ENCODE results near the gene PLA2G4B.

The PLA2G4B gene

GRCh38 chr15:41806291-41807181, 32.1 kb upstream of the PLA2G4B start:
- DNase-seq (ENCODE audit: low read depth), result no peak

DNA sequence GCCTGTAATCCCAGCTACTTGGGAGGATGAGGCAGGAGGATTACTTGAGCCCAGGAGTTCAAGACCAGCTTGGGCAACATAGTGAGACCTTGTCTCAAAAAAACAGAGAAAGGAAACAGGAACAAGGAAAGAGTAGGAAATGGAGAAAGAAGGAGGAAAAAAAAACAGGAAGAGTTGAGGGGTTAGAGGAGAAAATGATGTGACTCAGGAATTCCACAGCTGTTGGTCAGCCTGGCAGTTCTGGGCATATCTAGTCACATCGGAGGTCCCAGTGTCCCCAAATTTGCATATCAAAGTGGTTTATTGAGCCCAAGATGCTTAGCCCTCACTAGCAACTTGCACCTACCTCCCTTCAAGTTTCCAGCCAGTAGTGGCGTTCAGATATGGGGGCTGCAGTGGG, 29.5 kb upstream of the PLA2G4B start:
- DNase-seq (ENCODE audit: low read depth), result no peak

GRCh38 chr15:41809526-41810220, 29.0 kb upstream of the PLA2G4B start:
- DNase-seq (ENCODE audit: low read depth), result no peak

DNA sequence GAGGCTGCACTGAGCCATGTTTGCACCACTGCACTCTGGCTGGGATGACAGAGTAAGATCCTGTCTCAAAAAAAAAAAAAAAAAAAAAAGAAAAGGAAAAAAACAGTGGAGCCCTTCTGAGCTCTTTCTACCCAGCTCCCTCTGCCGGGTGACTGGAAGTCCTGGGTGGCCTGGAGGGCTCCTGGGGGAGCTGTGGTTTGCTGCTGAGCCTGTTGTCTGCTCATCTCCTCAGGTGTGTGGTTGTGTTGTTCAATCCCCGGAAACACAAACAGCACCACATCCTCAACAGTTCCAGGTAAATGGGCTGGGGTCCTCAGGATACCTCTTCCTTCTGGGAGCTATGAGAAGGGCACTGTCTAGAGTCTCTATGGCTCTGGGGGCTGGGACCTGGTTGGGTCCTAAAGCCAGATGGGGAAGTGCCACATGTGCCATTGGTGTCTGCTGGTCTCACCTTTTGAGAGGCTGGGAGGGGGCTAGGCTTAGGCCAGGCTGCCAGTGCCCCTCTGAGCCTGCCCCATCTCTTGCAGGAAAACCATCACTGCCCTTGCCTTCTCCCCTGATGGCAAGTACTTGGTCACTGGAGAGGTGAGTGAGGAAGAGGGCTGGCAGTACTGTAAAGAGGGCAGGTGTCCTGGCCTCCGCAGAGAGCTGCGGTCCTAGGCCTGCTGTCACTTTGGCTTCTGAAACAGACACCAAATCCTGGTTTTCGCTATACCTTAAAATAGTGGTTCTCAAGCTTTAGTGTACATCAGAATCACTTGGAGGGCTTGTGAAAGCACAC, 27.8 kb upstream of the PLA2G4B start:
- no peak for DNase-seq (ENCODE audit: low read depth)

- DNase-seq (ENCODE audit: low read depth), result peak; percentile 82
Observed at GRCh38 chr15:41811432-41812195, 27.0 kb upstream of the PLA2G4B start.

DNA sequence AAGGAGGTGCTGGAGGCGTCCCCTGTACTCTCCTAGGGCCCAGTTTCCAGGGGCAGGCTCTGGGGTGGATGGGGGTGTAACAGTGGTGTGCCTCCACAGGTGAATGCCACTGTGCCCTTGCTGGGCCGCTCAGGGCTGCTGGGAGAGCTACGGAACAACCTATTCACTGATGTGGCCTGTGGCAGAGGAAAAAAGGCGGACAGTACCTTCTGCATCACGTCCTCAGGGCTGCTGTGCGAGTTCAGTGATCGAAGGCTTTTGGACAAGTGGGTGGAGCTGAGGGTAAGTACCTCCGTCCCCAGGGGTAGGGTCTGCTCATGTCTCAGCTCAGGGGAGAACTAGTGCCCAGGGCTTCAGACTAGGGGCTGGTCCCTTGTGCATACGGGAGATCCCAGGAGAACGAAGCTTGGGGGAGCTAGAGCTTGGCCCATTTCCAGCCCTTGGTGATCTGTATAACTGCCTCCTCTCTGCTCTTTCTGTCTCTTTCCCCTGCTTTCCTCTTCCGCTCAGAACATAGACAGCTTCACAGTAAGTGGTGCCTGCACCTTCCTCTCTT, 25.7 kb upstream of the PLA2G4B start:
- DNase-seq (ENCODE audit: low read depth), result no peak

- no peak for DNase-seq (ENCODE audit: low read depth)
Observed at GRCh38 chr15:41813426-41813825, 25.2 kb upstream of the PLA2G4B start.

GRCh38 chr15:41814534-41814933, 24.1 kb upstream of the PLA2G4B start:
- no peak for DNase-seq (ENCODE audit: low read depth)

- no peak for DNase-seq (ENCODE audit: low read depth)
Observed at GRCh38 chr15:41816788-41817187, 21.9 kb upstream of the PLA2G4B start.

- DNase-seq (ENCODE audit: low read depth), result no peak
Observed at GRCh38 chr15:41817327-41817726, 21.3 kb upstream of the PLA2G4B start.

GRCh38 chr15:41817781-41818180, 20.9 kb upstream of the PLA2G4B start:
- DNase-seq (ENCODE audit: low read depth), result no peak

GRCh38 chr15:41819455-41820050, 19.1 kb upstream of the PLA2G4B start:
- DNase-seq (ENCODE audit: low read depth), result no peak

DNA sequence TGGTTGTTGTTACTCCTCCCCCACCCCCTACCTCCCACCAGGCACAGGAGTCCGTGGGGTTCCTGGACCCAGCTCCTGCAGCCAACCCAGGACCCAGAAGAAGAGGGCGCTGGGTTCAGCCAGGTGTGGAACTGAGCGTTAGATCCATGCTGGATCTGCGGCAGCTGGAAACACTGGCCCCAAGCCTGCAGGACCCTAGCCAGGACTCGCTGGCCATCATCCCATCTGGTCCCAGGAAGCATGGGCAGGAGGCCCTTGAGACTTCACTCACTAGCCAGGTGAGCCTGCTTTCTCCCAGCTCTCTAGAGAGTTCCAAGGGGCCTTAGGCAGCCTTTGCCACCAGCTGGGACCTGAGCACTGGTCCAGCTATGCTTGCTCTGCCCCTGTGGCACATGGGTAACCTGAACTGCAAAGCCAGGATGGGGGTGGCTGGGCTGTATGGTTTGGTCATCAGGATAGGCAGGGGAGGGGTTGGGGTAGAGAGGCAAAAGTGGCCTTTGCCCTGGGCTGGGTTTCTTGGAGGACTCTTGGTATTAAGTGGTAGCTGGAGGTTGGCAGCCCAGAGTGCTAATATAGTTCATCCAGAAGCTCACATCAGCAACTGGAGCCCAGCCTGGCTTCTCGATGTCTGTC, 17.7 kb upstream of the PLA2G4B start:
- DNase-seq (ENCODE audit: low read depth), result no peak

DNA sequence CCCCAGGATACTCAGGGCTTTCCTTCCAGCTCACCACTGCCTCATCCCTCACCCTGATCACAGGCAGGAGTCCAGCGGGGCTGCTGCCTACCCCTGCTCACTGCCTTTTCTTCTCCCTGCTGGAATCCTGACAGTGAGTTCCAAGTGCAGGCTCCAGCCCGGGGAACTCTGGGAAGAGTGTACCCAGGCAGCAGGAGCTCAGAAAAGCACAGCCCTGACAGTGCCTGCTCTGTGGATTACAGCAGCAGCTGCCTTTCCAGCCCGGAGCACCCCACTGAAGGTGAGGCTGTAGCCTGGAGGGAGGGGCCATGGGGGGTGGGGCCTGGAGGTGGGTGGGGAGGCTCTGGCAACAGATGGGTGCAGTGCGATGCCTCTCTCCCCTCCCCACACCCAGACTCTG, 16.8 kb upstream of the PLA2G4B start:
- no peak for DNase-seq (ENCODE audit: low read depth)

DNA sequence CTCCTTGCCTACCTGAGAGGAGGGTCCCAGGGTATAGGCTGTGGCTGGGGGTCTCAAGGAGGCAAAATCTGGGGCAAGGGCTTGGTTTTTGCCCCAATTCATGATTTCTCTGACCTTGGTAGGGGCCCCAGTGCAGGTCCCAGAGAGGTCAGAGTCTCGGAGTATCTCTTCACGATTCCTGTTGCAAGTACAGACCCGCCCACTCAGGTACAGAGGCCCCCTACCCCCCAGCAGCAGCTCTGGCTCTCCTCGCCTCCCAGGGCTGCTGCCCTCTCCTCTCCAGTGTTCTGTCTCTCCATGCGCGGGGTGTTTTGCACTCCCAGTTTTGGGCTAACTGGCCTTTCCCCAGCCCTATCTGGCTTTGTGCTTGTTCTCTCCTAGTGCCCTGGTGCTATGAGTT, 16.2 kb upstream of the PLA2G4B start:
- DNase-seq (ENCODE audit: low read depth), result no peak

GRCh38 chr15:41822957-41823356, 15.7 kb upstream of the PLA2G4B start:
- DNase-seq (ENCODE audit: low read depth), result no peak

DNA sequence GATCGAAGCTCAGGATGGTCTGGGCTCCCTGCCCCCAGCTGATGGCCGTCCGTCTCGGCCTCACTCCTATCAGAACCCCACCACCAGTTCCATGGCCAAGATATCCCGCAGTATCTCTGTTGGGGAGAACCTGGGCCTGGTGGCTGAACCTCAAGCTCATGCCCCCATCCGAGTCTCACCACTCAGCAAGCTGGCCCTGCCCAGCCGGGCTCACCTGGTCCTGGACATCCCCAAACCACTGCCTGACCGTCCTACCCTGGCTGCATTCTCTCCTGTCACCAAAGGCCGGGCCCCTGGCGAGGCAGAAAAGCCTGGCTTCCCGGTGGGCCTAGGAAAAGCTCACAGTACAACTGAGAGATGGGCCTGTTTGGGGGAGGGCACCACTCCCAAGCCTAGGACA, 15.1 kb upstream of the PLA2G4B start:
- no peak for DNase-seq (ENCODE audit: low read depth)

- DNase-seq (ENCODE audit: low read depth), result no peak
Observed at GRCh38 chr15:41824062-41824745, 14.4 kb upstream of the PLA2G4B start.

- no peak for DNase-seq (ENCODE audit: low read depth)
Observed at GRCh38 chr15:41825145-41825544, 13.5 kb upstream of the PLA2G4B start.
